HG03103 (cell line): ENCODE results near the gene ASPHD2.

Source experiments
- ATAC-seq: cut with Tn5 transposase; IDR thresholded peaks from one replicate; pipeline ENCODE4 v1.9.1; 2021; ENCODE audit warnings: low read depth; ENCODE audit not compliant: unreplicated experiment

The ASPHD2 gene

DNA sequence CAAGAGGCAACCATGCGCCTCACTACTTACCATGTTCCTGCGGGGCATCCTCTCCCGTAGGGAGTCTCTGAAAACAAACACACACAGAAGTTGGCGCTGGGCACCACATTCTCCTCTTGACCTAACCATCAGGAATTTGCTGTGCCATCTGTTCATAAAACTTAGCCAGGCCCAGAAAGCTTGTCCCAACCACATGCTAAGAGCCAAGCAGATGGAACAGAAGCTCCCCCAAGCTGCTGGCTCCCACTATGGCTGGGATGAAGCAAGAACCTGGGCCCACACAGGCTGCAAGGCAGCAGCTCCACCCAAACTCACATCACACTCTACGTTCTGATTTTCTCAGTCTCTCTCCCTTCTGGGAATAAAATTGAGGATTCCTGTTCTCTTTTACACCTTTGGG is 37.1 kb downstream of the ASPHD2 start:
- ATAC-seq, result no peak

- ATAC-seq, result no peak
Measured at GRCh38 chr22:26470807-26471206, 41.7 kb downstream of the ASPHD2 start.

GRCh38 chr22:26471522-26471921 is 42.5 kb downstream of the ASPHD2 start:
- ATAC-seq, result no peak

- ATAC-seq, result no peak
Measured at GRCh38 chr22:26474682-26475081, 45.6 kb downstream of the ASPHD2 start.

DNA sequence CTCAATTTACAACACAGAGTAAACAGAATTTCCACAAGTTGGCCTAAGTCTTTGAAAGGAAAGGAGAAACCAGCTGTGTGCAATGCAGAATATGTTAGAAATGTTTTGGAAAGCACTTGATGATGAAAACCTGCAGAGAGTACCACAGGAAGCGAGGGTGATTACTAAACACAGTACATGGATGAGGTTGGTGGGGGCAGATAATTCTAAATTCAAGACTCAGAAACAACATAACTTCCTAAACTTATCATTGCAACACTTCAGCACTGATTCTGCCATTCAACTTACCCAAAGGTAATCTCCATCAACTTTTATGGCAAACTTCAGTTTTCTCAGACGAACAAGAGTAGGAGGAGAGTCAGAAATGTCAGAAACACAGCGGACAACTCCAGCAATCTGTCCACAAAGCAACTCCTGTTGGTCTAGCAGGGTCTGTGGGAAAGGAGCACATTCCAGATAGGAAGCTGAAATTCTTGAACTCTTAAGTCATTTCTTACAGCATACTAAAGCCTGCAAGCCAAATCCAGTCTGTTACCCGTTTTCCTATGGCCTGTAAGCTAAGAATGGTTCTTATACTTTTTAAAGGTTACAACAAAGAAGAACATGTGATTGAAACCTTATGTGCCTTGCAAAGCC is 47.8 kb downstream of the ASPHD2 start:
- no peak for ATAC-seq

DNA sequence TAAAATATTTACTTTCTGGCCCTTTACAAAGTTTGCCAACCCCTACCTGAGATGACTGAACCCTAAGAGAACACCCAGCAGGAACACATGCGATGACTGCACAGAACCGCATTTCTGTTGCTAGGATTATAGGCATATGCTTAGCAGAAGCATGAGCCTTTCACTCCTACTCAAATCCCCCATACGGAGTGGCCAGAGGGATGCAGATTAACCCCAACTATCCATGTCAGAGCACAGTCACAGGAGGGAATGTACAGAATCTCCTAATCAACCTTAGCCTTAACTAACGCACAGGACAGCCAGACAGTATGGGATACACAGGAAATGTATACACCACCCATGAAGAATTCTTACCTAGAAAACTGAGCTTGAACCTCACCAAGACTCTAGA is 48.3 kb downstream of the ASPHD2 start:
- no peak for ATAC-seq

DNA sequence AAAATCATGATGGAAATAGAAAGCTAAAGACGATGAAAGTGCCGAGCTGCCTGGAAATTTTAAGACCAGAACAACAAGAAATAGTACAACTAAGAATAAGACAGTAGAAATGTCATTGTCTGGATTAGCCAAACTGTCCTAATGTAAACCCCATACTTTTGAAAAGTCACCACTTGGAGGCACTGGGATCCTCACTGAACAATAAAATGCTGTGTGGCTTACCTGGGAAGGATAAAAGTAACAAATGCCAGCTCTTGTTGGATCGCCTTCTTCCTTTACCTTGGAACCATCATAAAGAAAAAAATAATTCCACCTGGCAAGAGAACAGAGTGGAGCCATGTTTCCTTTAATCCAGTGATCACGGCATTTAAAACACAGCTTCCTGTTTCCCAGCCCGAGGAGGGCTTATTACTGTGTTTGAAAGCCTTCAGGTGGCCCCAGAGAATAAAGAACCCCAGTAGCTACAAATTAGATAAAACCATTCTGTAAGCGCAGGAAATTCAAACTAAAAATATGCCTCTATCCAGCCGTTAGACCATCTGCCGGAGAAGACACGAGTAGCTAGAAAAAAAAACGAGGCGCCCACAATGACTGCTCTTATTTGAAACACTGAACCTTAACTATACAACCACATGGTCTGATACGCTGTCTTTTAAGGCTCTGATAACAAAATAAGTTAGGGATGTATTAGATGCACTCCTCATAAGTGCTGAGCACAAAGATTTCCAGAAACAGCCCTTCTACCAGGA is 50.2 kb downstream of the ASPHD2 start:
- no peak for ATAC-seq

- no peak for ATAC-seq
Measured at GRCh38 chr22:26479792-26480610, 50.9 kb downstream of the ASPHD2 start.

DNA sequence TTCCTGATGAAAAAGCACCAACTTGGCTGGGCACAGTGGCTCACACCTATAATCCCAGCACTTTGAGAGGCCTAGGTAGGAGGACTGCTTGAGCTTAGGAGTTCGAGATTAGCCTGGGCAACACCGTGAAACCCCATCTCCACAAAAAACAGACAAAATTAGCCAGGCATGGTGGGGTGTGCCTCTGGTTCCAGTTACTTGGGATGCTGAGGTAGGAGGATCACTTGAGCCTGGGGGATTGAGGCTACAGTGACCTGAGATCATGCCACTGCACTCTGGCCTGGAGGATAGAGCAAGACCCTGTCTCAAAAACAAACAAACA is 51.5 kb downstream of the ASPHD2 start:
- no peak for ATAC-seq

DNA sequence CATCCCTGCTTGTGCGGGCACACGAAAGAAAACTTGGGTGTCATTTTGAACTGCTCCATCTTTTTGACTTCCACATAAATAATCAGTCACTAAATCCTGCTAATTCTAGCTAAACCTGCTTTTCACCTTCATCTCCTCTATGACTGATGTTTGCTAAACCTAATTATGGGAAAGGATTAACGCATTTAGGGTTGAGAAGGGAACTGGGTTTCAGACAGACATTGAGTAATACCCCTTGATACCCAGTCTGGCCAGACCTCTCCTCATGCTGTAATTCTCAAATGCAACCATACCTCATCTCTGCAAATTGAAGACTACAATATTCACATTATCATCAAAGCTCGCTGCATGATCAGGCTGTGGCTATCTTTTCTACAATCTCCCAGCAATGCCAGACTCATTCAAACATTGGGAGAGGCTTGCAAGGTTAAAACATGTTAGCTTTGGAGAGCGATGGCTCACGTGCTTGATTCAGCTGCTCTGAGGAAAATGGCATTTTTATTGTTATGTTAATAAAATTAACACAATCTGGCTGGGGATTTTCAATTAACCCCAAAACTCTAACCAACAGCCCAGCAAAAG is 52.1 kb downstream of the ASPHD2 start:
- no peak for ATAC-seq

- no peak for ATAC-seq
Measured at GRCh38 chr22:26481694-26482093, 52.6 kb downstream of the ASPHD2 start.

- no peak for ATAC-seq
Measured at GRCh38 chr22:26482161-26482560, 53.1 kb downstream of the ASPHD2 start.

- ATAC-seq, result no peak
Measured at GRCh38 chr22:26483043-26483438, 54.0 kb downstream of the ASPHD2 start.

- peak; percentile 49 for ATAC-seq
Measured at GRCh38 chr22:26483439-26484359, 54.6 kb downstream of the ASPHD2 start, which contains the start of the genes HPS4 and SRRD. Gene HPS4, minus strand, starts transcription at chr22:26483783. Its CDS starts 2,021 bp downstream, at chr22:26481762. Gene SRRD, plus strand, starts transcription at chr22:26483877. Its CDS starts 14 bp downstream, at chr22:26483891.

- ATAC-seq, result no peak
Measured at GRCh38 chr22:26484360-26484706, 55.3 kb downstream of the ASPHD2 start.

DNA sequence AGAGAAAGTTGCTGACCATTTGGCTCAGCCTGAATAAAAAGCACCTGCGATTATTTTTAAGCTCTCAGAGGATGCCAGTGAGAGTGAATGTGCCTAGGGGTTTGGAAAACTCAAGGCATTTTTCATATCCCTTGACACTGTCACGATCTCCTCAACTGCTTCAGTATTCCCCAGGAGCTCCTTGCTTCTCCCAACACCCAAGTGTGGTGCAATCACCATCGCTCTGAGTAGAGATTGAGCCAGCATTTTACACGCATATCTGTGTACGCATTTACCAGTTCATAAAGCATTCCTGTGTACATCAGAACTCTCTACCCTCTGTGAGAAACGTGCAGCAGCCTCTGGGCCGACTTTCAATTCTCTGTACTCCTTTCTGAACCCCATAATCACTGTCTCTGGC is 56.0 kb downstream of the ASPHD2 start:
- no peak for ATAC-seq

DNA sequence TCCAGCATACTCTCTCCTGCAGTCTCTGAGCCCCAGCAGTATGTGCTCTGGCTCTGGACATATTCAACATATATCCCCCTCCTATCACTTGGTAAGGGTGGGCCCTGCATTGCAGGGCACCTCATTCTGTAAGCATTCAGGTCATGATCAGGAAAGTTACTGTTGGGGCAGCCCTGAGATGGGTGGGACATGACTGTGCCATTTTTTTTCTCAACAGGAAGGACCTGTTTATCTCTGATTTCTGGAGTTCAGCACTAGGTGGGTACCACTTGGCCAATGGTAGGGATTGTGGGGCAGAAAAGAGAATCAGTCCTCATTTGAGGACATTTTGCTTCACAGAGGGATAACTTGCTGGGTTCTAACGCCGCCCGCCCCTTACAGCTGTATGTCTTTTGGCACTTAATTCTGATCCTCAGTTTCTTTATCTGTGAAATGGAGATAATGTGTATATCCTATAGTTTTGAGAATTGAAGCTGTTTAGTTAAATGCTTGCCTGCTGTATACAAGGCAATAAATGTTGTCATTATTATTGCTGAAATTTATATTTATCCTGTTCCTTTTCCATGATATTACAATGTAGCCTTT is 56.8 kb downstream of the ASPHD2 start:
- ATAC-seq, result no peak

GRCh38 chr22:26486394-26486793 is 57.3 kb downstream of the ASPHD2 start:
- ATAC-seq, result no peak

- ATAC-seq, result no peak
Measured at GRCh38 chr22:26487996-26488395, 58.9 kb downstream of the ASPHD2 start.
